GM18511 (cell line): ENCODE measurements around the gene ANKRD40.

Source experiments
- ATAC-seq: cut with Tn5 transposase; IDR thresholded peaks from one replicate; pipeline ENCODE4 v1.9.1; 2021; ENCODE audit warnings: mild to moderate bottlenecking, moderate library complexity; ENCODE audit not compliant: unreplicated experiment

ANKRD40 gene

GRCh38 chr17:50651661-50652060 lies 56.1 kb downstream of the ANKRD40 start:
- ATAC-seq: no peak

- ATAC-seq: no peak
Measured at GRCh38 chr17:50649042-50649908, 58.4 kb downstream of the ANKRD40 start.

- ATAC-seq: no peak
Measured at GRCh38 chr17:50647187-50647586, 60.5 kb downstream of the ANKRD40 start.

- ATAC-seq: no peak
Measured at GRCh38 chr17:50645748-50646682, 61.7 kb downstream of the ANKRD40 start.
